Superior temporal gyrus (tissue), 1 donor: ENCODE results near the gene PRR33.

Experiments
- DNase-seq: peaks from one replicate; pipeline ENCODE4 v3.0.0-alpha.2; 2016; ENCODE audit errors: extremely low spot score

The PRR33 gene

GRCh38 chr11:1862588-1863351 is 28.9 kb downstream of the PRR33 start:
- no peak for DNase-seq

DNA sequence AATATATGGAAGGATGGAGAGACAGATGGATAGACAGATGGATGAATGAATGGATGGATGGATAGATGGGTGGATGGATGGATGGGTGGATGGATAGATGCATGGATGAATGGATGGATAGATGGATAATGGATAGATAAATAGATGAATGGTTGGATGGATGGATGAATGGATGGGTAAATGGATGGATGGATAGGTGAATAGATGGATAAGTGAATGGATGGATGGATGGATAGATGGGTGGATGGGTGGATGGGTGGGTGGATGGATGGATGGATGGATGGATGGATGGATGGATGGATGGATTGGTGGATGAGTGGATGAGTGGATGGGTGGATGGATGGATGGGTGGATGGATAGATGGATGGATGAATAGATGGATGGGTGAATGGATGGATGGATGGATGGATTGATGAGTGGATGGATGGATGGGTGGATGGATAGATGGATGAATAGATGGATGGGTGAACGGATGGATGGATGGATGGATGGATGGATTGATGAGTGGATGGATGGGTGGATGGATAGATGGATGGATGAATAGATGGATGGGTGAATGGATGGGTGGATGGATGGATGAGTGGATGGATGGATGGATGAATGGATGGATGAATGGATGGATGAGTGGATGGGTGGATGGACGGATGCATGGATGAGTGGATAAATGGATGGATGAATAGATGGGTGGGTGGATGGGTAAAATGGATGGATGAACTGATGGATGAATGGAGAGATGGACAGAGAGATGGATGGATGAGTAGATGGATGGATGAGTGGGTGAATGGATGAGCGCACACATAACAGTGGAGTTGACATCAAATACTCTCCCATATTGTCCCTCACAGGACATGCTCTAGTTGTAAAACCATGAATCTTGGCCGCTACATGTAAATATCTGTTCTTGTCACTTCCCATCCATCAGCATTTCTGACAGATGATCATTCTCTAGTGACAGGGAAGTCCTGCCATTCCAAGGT is 30.0 kb downstream of the PRR33 start:
- DNase-seq = no peak

- DNase-seq = no peak
These were observed 31.6 kb downstream of the PRR33 start for GRCh38 chr11:1860108-1860507.

DNA sequence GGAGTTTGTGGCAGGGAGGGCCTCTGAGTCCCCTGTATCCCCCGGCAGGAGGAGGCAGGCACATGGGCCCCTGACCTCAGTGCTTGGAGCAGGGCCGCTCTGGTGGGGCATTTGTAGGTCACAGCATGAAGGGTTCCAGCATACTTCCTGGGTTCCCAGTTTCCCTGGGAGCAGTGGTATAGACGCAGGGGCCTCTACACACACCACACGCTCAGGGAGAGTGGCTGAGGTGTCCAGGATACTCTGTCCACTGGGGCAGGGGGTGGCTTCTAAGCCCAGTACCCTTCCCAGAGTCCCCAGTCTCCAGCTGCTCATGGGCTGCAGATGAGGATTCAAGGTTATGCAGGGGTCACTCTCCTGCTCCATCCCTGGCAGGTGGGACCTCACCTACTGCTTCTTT is 32.7 kb downstream of the PRR33 start:
- DNase-seq = no peak

DNA sequence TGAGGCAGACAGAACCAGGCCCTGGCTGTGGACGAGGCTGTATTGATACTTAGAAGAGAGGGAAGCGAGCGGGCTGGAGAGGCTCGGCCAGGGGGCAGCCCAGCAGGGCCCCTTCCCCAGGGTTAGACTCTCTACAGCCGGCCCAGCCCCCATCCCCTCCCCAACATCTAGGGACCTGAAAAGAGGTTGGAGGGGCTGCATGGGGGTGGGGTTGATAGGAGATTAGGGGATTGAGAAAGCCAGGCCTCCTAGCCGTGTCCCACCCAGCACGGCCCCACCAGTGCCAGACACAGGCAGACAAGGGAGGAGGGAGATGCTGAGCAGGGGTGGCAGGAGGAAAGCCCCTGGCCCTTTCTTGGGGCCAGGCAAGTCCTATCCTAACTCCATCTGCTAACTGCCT is 33.1 kb downstream of the PRR33 start:
- DNase-seq = no peak

GRCh38 chr11:1858154-1858553 is 33.5 kb downstream of the PRR33 start:
- DNase-seq = no peak

DNA sequence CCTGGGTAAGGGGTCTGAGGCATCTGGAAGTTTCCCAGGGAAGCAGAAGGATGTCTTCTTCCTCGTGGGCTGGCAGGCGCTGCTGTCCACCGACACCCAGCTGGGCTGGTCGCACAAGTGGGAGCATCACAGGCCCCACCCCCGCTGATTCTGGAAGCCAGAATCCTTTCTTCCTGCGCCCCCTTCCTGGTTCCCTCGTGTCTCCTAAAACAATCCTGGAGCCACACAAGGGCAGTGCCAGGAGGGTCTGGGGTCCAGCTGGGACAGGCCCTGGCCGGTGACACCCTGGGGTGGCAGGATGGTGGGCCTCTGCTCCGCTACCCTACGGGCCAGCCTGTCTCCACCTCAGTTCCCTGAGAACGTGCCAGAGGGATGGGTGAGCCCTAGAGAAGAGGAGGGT is 34.6 kb downstream of the PRR33 start:
- no peak for DNase-seq

DNA sequence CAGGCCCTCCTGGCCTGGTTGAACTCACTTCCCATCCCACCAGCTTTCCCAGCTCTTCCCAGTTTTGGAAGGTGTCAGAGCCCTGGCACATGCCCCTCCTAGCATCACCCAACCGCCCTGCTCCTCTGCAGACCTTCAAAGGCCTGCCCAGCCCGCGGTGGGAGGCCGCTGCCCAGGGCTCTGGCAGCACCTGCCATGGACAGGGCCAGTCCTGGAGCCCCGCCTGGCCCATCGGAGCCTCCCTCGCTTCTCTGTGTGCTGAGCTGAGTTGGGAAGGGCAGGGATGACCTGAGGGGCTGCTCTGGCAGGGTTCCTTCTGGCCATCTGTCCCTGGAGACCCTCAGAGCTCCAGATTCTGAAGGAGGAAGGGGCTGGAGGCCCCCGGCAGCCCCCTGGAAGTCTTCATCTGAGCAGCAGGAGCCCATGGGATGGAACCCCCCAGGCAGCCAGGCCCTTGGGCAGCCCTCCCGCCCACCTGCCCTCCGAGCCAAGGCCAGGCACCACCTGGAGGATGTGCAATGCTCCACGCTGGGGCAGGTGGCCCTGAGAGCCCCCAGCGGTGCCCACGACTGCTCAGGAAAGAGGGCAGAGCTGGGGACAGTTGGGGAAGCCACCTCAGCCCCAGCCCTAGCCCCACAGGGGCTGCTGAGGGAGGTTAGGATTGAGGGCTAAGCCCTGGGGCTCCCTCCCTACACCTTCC is 35.2 kb downstream of the PRR33 start:
- no peak for DNase-seq

DNA sequence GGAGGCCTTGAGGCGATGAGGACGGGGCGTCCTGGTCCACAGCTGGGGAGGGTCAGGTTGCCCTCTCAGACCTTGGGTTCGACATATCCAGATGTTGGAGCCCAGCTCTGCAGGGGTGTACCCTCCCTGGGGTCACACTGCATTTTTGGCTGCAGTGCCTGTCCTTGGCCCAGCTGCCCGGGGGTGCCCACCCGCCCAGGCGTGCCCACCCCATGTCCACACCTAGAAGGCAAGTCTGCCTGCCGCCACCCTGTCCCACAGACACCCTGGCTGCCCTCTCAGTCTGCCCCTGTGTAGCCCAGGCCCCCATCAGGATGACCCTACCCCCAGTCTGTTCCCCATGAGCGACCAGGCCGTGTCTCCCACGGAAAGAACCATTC is 35.8 kb downstream of the PRR33 start:
- no peak for DNase-seq

DNA sequence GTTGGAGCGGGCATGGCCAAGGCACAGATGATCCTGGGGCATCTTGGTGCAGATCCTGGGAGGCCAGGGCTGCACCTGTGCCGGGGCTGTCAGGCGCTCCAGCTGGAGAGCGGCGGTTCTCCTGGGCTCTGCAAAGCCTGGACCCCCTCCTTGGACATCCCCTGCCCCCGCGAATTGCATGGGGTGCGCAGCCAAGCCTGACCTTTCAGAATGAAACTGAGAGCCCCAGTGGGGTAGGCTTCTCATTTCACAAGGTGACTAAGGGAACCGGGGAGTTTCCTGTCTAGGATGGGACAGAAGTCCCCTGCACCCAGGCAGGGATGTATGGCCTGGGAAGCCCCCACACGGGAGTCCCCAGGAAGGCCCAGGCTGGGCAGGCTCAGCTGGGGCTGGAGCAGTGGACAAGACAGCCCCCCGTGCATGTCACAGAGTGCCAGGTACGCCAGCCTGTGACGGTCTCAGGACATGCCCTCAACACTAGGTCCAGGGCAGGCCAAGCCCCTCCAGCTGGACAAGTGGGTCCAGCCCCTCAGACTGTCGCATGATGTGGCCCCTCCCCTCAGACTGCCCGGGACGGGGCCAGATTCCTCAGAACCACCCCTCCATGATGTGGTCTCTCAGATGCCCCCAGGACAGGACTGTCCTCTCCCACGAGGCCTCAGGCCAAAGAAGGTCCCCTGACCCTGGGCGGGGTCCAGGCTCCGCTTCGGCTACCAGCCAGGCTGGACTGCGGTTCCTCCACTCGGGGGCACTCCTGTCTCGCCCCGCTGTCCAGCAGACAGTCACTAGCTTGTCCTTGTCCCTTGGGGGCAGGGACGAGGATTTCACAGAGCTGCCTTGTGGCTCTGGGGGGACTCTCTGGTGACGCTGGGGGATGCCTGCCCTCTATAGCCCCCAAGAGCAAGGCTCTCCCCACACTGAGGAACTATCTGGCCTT is 36.5 kb downstream of the PRR33 start:
- no peak for DNase-seq

DNA sequence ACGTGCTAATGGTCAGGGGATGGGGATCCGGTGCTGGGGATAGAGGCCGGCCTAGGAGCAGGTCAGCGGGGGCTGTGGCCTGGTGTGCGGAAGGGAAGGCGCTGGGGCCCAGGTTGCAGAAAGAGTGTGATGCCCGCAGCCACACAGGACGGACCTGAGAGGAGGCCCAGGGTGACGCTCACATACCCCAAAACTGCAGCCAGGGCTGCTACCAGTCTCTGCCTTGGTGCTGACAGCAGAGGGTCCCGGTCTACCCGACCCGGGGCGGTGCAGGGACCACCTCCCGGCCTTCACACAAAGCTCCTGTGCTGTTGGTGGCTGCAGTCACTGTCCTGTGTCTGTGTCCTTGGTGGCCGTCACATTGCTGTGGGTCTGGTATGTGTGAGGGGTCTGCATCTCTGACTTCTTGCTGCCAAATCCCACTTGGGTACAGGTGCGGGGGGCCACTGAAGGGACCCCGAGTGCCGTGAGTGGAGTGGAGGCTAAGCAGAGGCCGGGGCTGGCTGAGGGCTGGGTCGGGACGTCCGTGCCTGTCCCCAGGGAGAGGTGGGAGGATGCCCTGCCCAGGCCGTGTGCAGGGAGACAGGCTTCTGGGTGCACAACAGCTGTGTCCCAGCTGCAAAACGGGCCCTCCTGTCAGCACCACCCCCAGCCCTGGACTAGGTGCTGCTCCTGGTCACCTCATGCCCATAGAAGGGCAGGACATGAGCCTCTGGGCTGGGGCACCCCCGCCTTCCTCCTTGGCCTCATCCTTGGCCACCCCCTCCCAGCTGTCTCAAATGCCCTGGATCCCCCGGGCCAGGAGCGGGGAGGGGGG is 37.4 kb downstream of the PRR33 start:
- DNase-seq = no peak

DNA sequence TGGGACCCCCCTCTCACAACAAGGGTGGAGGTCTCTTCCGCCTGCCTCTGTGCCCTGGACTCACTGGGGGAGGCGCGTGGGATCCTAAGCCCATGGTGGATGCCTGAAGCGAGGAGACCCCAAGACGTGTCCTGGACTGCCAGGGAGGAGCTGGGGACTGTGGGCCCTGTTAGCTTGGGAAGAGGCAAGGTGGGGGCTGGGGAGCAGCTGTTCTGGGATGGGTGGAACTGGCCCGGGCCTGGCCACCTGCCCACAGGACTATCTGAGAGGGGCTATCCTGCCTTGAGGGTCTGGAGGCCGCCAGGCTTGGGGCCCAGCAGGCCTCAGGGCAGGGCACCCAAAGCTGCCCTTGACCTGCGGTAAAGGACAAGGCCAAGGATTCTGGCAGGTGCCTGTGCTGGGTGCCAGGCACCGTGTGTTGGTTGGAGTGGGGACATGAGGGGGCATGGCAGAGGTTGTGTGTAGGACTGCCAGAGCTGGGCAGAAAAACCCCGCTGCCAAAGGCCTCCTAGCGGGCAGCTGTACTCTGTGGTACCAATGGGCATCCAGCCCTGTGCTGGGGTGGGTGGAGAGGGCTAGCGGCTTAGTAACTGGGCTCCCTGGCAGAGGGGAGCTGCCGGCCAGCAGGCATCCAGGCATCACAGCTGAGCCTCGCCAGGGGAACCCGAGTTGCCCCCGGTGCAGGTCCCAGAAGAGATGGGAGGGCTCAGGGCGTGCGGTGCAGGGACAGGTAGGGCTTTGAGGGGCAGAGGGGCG is 38.1 kb downstream of the PRR33 start:
- DNase-seq = no peak

DNA sequence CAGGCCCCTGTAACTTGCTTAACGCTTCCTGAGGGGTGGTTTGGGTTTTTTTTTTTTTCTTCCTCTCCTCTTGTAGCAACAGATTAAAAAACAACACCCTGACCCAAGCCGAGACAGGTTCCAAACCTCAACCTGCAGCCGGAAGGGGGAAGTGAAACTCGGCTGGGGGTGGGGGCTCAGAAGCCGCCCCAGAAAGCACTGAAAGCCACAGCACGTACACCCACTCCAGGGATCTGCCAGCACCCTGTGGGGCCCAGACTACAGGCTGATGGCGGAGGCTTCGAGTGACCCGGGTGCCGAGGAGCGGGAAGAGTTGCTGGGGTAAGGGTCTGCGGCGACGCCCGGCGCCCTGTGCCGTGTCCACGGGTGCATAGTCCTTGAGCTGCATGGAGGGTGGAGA is 38.8 kb downstream of the PRR33 start, which contains the start of gene LSP1:
Gene LSP1 (plus strand): TSS at position 208 of the 400 bp plus-strand sequence. CDS start 61 bp downstream, at position 269.
- no peak for DNase-seq

GRCh38 chr11:1852271-1852876 is 39.3 kb downstream of the PRR33 start:
- DNase-seq = no peak

DNA sequence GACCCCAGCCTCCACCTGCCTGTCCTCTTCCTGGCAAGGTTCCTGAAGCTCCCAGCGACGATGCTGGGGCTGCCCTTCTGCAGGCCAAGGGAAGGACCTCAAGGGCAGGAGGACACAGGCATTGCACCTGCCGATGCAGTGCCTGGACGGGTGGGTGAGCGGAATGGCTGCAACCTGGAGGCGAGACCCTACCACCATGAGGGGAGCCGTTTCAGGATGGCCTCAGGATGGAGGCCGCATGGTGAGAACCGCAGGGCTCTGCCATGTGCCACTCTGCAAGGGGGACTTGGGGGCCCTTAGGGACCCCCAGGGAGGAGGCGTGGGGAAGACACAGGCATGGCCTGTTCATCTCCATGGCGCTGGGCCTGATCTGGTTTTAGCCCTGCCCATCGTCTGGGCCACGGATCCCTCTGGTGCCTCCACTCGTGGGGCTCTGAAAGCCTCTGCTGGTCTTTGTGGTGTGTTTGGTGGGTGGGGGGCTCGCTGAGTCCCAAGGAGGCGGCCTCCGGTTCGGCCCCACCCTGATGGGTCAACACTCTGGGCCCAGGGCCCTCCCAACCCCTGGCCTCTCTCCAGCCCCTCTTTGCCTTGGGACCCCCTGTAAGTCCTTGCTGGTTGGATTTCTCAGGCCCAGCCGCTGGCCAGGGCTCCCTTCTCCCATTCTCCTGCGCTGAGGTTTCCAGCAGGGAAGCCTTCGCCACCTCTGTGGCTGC is 40.1 kb downstream of the PRR33 start:
- DNase-seq = no peak

GRCh38 chr11:1848640-1849430 is 42.9 kb downstream of the PRR33 start:
- no peak for DNase-seq

- no peak for DNase-seq
These were observed 43.6 kb downstream of the PRR33 start for GRCh38 chr11:1847926-1848639.
